Muscle layer of colon (tissue), 2 donors: ENCODE measurements around the gene AP1S3.
A peak's percentile ranks its signal among the peaks of the same experiment; 100 is the strongest.
"Not testable (repeated sequence)": the region's sequence is repeated elsewhere in the genome, so short reads cannot be mapped to it uniquely, and the experiment has no call there.

Experiments
- H3K27ac ChIP-seq: one replicate; pipeline ENCODE4 v1.7.0; 2013; ENCODE audit warnings: low read depth, mild to moderate bottlenecking, low read length, moderate library complexity
- H3K27me3 ChIP-seq, 2 donors: one replicate each; pipeline ENCODE4 v1.7.0; 2013; ENCODE audit warnings: low read length in 2 of 2, mild to moderate bottlenecking in 2 of 2; ENCODE audit not compliant: insufficient read depth in 2 of 2, control insufficient read depth in 1 of 2
- H3K36me3 ChIP-seq: one replicate; pipeline ENCODE4 v1.7.0; 2013; ENCODE audit warnings: mild to moderate bottlenecking, low read length; ENCODE audit not compliant: insufficient read depth
- H3K4me1 ChIP-seq: one replicate; pipeline ENCODE4 v1.7.0; 2013; ENCODE audit warnings: mild to moderate bottlenecking, low read length; ENCODE audit not compliant: insufficient read depth
- H3K4me3 ChIP-seq, 2 donors: one replicate each; pipeline ENCODE4 v1.7.0; 2013; ENCODE audit warnings: low read length in 2 of 2, low read depth in 1 of 2, mild to moderate bottlenecking in 1 of 2, moderate library complexity in 1 of 2
- H3K9ac ChIP-seq: one replicate; pipeline ENCODE4 v1.7.0; 2013; ENCODE audit warnings: low read length
- H3K9me3 ChIP-seq: one replicate; pipeline ENCODE4 v1.7.0; 2013; ENCODE audit warnings: mild to moderate bottlenecking, low read length
- donor health status: abdominal sarcoma.
- donor health status: Adenocarcinoma of cecum.

Gene AP1S3

DNA sequence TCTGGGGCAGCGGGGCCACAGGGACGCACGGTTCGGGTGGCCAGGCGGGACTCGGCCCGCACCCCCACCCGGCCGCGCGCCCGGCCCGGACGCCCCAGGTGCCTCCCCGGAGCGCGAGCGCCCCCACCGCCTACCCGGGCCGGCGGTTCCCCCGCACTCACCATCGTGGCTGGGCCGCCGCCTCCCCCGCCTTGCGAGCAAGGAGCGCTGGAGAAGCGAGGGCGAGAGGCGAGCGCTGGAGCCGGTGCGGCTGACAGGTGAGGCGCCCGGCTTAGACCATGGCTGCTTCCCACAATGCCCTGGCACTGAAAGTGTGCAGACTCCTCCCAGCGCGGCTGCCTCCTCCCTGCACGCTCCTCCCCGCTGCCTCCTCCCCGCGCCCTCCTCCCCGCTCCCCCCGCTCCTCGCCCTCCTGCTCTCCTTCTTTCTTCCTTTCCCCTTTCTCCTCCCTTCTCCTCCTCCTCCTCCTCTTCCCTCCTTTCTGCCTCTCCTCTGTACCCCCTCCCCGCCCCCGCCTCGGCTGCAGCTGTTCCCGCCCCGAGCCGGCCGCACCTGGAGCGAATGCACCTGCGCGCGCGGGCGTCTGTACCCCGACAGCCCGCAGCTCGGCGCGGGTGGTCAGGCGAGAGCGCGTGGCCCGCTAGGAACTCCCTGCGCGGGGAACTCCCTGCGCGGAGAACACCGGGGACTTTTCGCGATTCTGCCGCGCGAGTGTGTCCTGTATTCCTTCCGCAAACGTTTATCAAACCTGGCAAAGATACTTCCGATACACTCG is at the start of gene AP1S3:
TSS of gene AP1S3 (minus strand) at position 296 of the 775 bp plus-strand sequence. CDS start at position 164, 132 bp downstream.
- H3K9me3 ChIP-seq = no peaks in the 10 kb centered on the region
- no peaks in the 10 kb centered on the region for H3K36me3 ChIP-seq
- H3K9ac ChIP-seq = no peak within 1 kb of the TSS
- H3K4me3 ChIP-seq = peak within 1 kb of the TSS; percentile 59 to 74
- peak within 1 kb of the TSS; percentile 44 for H3K27ac ChIP-seq
- peaks cover 7% of the 10 kb centered on the region for H3K4me1 ChIP-seq
- H3K27me3 ChIP-seq = no peaks in the 10 kb centered on the region

DNA sequence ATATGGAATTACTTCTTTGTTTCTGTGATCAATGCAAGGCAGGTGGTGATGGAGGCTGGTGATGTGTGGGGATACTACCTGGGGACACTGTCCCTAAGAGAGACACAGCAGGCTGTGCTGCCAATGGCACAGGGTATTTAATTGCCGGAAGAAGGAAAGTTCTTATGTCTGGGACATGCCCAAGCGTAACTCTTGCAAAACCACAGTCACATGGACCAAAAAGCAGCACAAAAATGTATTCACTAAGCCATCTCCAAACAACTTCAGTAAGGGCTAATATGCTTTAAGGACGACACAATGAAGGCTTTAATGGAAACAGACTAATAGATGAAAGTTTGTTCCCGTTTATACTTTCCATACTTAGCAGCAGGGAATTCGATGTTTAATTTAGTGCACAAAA is 49.7 kb upstream of the AP1S3 start:
- H3K27me3 ChIP-seq = no peaks in the 10 kb centered on the region
- peaks cover 17% of the 10 kb centered on the region for H3K36me3 ChIP-seq
- no peaks in the 10 kb centered on the region for H3K4me1 ChIP-seq
- no peaks in the 10 kb centered on the region for H3K9me3 ChIP-seq
- H3K9ac ChIP-seq = no peak overlapping the region
- H3K27ac ChIP-seq = no peak overlapping the region
- H3K4me3 ChIP-seq = no peak overlapping the region

DNA sequence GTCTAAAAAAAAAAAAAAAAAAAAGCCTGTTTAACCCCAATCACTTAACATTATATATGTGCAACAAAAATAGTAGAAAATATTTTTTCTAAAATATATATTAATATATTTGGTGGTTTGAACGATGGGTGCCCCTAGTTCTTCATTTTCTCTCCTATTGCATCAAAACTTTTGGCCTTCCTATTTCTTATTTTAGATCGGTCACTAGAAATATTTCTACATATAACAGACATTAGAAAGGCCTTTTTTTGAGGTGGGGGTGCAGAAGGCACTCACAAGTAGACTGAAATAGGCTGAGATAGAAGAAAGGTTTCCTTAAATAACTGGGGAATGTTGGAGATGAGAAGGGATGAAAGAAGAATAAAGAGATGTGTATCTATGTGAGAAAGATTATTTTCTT is 49.3 kb upstream of the AP1S3 start:
- H3K27me3 ChIP-seq = no peaks in the 10 kb centered on the region
- no peak overlapping the region for H3K9ac ChIP-seq
- peaks cover 21% of the 10 kb centered on the region for H3K36me3 ChIP-seq
- H3K4me1 ChIP-seq = no peaks in the 10 kb centered on the region
- H3K9me3 ChIP-seq = no peaks in the 10 kb centered on the region
- H3K27ac ChIP-seq = no peak overlapping the region
- H3K4me3 ChIP-seq = no peak overlapping the region

DNA sequence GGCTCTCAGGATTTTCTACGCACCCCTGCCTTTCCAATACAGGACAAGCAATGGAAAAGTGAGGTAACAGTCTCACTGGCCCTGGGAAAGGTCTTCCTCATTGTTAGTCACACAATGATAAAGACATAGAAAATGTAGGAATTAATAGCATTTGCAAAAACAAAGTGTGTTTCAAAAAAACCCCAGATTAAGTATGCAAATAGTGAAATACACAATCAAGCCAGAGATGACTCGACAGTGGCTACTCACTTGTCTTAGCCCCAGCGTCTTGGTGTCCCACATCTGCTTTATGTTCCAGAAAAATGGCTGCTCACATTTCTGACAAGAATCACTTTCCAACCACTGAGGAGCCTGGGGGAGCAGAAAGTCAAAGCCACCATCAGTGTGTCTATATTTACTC is 47.0 kb upstream of the AP1S3 start:
- Histone ChIP-seq H3K9me3 (no peaks in the 10 kb centered on the region), H3K36me3 (peaks cover 34% of the 10 kb centered on the region), H3K4me3 (no peak overlapping the region), H3K9ac (no peak overlapping the region), H3K27me3 (no peaks in the 10 kb centered on the region), H3K27ac (no peak overlapping the region), H3K4me1 (no peaks in the 10 kb centered on the region)

DNA sequence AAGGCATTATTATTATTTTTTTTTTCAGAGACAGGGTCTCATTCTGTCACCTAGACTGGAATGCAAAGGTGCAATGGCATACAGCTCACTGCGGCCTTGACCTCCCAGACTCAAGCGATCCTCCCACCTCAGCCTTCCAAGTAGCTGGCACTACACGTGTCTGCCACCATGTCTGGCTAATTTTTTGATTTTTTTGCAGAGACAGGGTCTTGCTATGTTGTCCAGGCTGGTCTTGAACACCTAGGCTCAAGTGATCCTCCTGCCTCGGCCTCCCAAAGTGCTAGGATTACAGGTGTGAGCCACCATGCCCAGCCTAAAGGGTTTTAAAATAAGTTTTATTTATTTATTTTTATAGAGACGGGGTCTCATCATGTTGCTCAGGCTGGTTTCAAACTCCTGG is 45.3 kb upstream of the AP1S3 start:
- Histone ChIP-seq H3K4me1 (no peaks in the 10 kb centered on the region), H3K9me3 (no peaks in the 10 kb centered on the region), H3K36me3 (peaks cover 41% of the 10 kb centered on the region), H3K27ac (no peak overlapping the region), H3K9ac (no peak overlapping the region), H3K27me3 (no peaks in the 10 kb centered on the region), H3K4me3 (no peak overlapping the region)

DNA sequence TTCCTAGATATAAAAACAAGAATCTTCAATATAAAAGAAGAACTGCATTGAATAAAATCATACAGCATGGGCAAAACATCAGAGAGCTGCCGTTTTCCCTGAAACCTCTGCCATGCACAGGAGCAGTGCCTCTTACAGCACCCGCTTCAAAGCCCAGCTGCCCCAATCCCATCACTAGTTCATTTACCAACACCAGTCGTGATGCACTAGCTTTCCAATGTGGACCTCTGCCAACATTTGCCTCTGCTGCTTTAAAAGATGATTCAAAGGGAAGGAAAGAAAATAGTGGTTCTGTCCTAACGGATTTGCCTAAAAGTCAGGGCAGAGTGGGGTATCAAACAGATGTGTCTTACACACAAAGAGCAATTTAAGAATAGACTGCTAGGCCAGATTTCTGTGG is 43.4 kb upstream of the AP1S3 start:
- Histone ChIP-seq H3K4me3 (no peak overlapping the region), H3K27ac (no peak overlapping the region), H3K4me1 (no peaks in the 10 kb centered on the region), H3K36me3 (peaks cover 48% of the 10 kb centered on the region), H3K27me3 (no peaks in the 10 kb centered on the region), H3K9ac (no peak overlapping the region), H3K9me3 (no peaks in the 10 kb centered on the region)

DNA sequence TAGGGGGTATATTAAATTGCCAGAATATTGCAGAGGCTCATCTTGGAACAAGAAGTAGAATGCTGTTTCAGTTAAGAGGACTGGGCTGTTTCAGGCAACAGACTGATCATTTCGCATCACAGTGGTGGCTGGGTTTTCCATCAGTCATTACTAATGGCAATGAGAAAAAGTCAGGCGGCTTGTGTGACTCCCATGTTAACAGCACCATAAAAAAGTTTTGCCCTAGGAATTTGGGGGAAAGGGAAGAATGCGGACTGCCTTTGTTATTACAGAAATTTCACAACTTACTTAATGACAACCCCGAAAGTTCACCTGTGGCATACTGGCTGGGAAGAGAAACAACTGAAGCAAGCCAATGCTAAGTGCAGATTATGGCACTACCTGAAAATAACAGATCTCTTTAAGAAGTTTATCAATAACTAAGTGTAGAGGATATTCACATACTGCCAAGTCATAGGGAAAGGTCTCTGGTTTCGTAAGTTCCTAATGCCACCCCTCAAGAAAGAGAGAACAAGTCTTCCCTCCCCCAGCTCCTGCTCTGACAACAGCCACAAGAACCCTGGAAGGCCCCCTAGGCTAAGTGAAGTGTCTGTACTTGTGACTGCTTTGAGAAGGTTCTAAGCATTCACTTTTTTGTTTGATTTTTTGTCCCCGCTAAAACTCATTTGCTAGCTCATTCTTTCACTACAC is 40.5 kb upstream of the AP1S3 start:
- no peaks in the 10 kb centered on the region for H3K4me1 ChIP-seq
- H3K4me3 ChIP-seq = no peak overlapping the region
- no peaks in the 10 kb centered on the region for H3K9me3 ChIP-seq
- no peak overlapping the region for H3K9ac ChIP-seq
- no peak overlapping the region for H3K27ac ChIP-seq
- H3K27me3 ChIP-seq = no peaks in the 10 kb centered on the region
- peaks cover 46% of the 10 kb centered on the region for H3K36me3 ChIP-seq

DNA sequence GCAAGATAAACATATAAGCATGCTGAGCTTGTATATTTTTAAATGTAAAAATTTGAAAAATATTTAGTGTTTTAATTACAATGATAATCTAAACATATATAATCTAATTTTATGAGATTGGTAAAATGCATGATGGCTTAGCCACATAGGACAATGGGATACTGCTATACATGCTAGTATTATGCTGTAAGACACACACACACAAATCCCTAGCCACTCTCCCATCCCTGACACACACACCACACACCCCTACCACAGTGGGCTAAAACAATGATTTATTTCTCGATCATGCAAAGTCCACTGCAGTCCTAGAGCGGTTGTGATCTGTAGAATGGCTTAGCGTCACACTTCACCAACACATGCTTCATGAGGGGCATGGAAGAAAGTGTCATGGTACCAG is 36.3 kb upstream of the AP1S3 start:
- Histone ChIP-seq H3K27ac (no peak overlapping the region), H3K27me3 (no peaks in the 10 kb centered on the region), H3K9ac (no peak overlapping the region), H3K9me3 (no peaks in the 10 kb centered on the region), H3K4me3 (no peak overlapping the region), H3K4me1 (no peaks in the 10 kb centered on the region), H3K36me3 (peaks cover 22% of the 10 kb centered on the region)

DNA sequence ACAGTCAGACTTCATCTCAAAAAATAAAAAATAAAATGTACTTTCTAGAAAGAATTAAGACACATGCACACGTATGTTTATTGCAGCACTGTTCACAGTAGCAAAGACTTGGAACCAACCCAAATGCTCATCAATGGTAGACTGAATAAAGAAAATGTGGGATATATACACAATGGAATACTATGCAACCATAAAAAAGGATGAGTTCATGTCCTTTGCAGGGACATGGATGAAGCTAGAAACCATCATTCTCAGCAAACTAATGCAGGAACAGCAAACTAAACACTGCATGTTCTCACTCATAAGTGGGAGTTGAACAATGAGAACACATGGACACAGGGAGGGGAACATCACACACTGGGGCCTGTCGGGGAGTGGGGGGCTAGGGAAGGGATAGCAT is 35.4 kb upstream of the AP1S3 start:
- H3K4me3 ChIP-seq, H3K9ac ChIP-seq, H3K4me1 ChIP-seq, H3K9me3 ChIP-seq, H3K27ac ChIP-seq, H3K27me3 ChIP-seq: not testable (repeated sequence)
- peaks cover 13% of the 10 kb centered on the region for H3K36me3 ChIP-seq

DNA sequence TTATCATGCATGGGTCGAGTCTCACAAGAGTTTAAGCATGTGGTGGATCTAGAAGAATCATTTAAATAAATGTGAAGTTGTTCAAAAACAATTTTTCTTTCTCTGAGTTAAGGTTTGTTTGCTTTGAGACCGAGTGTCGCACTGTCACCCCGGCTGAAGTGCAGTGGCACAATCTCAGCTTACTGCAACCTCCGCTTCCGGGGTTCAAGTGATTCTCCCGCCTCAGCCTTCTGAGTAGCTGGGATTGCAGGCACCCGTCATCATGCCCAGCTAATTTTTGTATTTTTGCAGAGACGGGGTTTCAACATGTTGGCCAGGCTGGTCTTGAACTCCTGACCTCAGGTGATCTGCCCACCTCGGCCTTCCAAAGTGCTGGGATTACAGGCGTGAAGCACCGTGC is 34.3 kb upstream of the AP1S3 start:
- not testable (repeated sequence) for H3K27ac ChIP-seq, H3K36me3 ChIP-seq

DNA sequence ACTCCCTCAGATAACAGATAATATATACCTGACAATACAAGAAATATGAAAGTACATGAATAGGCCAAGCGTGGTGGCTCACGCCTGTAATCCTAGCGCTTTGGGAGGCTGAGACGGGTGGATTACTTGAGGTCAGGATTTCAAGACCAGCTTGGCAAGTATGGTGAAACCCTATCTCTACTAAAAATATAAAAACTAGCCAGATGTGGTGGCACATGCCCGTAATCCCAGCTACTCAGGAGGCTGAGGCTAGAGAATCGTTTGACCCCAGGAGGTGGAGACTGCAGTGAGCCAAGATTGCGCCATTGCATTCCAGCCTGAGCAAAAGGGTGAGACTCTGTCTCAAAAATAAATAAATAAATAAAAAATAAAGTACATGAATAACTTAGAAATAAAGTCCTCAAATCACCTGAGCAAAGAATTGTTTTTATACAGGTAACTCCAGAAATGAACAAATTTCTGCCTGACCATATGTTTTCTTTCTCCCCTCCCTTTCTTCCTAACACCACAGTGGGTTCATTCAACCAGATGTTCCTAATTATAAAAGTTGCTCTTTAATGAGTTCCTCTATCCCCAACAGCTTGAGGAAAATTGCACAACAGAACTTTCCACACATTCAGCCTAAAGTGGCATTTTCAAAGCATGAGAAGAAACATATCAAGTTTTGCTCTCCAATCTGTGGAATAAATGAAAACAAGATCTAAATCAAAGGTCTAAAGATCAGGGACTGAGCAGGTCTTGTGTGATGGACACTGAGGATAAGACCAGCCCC is 33.6 kb upstream of the AP1S3 start:
- H3K9ac ChIP-seq = no peak overlapping the region
- H3K27me3 ChIP-seq = no peaks in the 10 kb centered on the region
- peaks cover 4% of the 10 kb centered on the region for H3K36me3 ChIP-seq
- no peak overlapping the region for H3K4me3 ChIP-seq
- H3K27ac ChIP-seq = no peak overlapping the region
- no peaks in the 10 kb centered on the region for H3K9me3 ChIP-seq
- no peaks in the 10 kb centered on the region for H3K4me1 ChIP-seq

More for the DNA sequence above, 34.3 kb upstream of the AP1S3 start:
- H3K27me3 ChIP-seq, H3K4me3 ChIP-seq, H3K9me3 ChIP-seq, H3K4me1 ChIP-seq, H3K9ac ChIP-seq: not testable (repeated sequence)
